Adrenal gland (tissue), 5 donors: ENCODE measurements around the gene ZNF804A.

ENCODE experiments used
- POLR2A ChIP-seq, 2 donors: fragments of 450-650 bp; IDR thresholded peaks; one replicate each; pipeline ENCODE4 v1.6.1; 2017; ENCODE audit warnings: antibody characterized with exemption in 2 of 2, mild to moderate bottlenecking in 2 of 2, moderate library complexity in 1 of 2
- TF ChIP-seq, protein P1 (sequence below), 6 experiments: fragments of 450-650 bp in 4 of 6; fragments of 200-600 bp in 2 of 6; sonication (generic) in 1 of 6; IDR thresholded peaks; 1 replicate in 5 of 6; 2 replicates in 1 of 6; pipeline versions ENCODE4 v1.5.1 to v1.8.0; 2016 to 2021; ENCODE audit warnings: antibody characterized with exemption in 6 of 6, mild to moderate bottlenecking in 2 of 6, moderate library complexity in 1 of 6
- donor health status: DM: no; HTN: no; CAD: no.

DNA sequence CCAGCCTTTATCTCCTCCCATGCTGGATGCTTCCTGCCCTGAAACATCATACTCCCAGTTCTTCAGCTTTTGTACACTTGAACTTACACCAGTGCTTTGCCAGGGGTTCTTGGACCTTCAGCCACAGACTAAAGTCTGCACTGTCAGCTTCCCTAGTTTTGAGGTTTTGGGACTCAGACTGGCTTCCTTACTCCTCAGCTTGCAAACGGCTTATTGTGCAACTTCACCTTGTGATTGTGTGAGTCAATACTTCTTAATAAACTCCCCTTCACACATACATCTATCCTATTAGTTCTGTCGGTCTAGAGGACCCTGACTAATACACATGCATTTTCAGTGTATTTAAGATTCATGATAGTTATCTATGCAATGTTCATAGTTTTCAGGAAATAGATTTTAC, 35.8 kb upstream of the ZNF804A start:
- TF ChIP-seq, protein P1, sequence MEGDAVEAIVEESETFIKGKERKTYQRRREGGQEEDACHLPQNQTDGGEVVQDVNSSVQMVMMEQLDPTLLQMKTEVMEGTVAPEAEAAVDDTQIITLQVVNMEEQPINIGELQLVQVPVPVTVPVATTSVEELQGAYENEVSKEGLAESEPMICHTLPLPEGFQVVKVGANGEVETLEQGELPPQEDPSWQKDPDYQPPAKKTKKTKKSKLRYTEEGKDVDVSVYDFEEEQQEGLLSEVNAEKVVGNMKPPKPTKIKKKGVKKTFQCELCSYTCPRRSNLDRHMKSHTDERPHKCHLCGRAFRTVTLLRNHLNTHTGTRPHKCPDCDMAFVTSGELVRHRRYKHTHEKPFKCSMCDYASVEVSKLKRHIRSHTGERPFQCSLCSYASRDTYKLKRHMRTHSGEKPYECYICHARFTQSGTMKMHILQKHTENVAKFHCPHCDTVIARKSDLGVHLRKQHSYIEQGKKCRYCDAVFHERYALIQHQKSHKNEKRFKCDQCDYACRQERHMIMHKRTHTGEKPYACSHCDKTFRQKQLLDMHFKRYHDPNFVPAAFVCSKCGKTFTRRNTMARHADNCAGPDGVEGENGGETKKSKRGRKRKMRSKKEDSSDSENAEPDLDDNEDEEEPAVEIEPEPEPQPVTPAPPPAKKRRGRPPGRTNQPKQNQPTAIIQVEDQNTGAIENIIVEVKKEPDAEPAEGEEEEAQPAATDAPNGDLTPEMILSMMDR (IDR thresholded peaks at IDR 0.05): no peak
- TF ChIP-seq POLR2A (IDR thresholded peaks at IDR 0.05): no peak
